ENCODE measurements around the gene COA6.
"Not testable (repeated sequence)": the region's sequence is repeated elsewhere in the genome, so short reads cannot be mapped to it uniquely, and the experiment has no call there.

COA6 gene

GRCh38 chr1:234371414-234371813 is 1.8 kb upstream of the COA6 start:
- ATAC-seq, result no peak

DNA sequence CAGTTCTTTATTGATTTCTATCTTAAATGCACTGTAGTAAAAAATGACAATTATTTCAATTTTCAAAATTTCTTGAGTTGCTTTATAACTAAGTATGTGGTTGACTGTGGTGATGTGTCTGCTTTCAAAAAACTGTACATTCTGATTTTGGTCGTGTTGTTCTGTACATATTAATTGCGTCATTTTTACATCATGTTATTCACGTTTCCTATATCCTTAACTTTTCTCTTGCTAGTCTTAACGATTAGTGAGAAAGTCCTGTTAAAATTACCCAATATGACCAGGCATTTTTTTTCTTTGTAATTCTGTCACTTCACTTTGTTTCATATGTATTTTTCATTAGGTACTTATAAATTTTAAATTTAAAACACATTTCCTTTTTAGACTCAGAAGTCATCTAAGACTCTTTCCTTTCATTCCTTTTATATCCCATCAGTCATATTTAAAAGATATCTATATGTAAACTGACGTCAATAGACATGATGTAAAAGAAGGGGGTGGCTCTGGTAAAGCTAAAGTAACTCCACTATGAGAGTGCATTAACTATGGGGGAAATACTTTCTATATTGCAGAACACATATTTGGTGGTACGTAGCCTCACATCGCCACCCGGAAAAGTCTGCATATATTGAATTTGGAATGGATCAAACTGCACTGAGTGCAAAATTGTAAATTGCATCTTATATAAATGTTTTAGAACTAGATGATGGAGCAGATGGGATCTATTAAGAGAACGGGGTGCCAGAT is 1.1 kb upstream of the COA6 start:
- no peak for ATAC-seq

GRCh38 chr1:234373959-234374254 is 651 bp downstream of the COA6 start:
- ATAC-seq, result peak; percentile 23 to 24

DNA sequence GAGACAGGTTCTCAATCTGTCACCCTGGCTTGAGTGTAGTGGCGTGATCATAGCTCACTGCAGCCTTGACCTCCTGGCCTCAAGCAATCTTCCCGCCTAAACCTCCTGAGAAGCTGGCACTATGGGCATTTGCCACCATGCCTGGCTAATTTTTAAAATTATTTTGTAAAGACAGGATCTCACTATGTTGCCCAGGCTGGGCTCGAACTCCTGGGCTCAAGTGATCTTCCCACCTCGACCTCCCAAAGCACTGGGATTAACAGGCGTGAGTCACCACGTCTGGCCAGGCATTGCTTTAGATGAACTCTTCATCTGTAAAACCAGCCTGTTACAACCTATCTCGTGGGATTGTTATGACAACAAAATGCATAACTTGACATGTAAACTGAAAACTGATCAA is 2.4 kb downstream of the COA6 start:
- no peak for ATAC-seq

GRCh38 chr1:234379591-234380109 is 6.4 kb downstream of the COA6 start:
- not testable (repeated sequence) for ATAC-seq

DNA sequence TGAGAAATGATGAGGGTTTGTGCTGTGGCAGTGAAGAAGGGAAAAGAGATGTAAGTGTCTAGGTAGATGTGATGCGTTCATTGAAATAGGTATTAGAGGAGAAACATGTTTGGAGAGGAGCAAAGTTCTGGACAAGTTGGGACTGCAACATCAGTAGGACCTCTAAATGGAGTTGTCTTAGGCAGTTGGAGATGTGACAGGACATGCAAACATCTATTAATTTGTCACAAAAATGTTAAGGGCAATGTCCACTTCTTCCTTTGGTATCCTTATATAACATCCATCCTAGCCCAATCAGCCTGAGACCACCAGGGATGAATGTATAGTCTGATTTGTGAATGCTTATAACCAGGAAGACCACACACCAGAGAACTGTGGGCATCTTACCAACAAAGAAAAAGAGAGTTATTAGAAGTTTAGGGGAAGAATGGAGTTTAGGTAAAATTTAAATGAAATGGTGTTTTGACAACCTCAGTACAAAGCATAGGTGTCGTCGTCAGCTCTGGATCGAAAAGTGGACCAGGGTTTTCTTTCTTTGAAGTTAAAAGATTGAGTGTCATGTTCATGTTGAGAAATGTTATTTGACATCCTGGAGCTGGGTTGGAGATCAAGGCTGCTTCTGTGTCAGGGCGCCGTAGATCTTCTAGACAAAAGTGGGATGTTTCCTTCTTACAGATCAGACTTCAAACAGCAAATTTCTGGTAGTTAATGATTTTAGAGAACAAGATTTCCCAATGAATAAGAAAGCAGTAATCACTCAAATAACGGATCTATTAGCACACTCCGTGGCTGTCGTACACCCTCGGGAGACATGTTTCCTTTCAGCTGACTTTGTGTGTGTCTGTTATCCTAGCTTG is 8.7 kb downstream of the COA6 start:
- ATAC-seq, result no peak

GRCh38 chr1:234386122-234386521 is 12.9 kb downstream of the COA6 start:
- ATAC-seq, result no peak

DNA sequence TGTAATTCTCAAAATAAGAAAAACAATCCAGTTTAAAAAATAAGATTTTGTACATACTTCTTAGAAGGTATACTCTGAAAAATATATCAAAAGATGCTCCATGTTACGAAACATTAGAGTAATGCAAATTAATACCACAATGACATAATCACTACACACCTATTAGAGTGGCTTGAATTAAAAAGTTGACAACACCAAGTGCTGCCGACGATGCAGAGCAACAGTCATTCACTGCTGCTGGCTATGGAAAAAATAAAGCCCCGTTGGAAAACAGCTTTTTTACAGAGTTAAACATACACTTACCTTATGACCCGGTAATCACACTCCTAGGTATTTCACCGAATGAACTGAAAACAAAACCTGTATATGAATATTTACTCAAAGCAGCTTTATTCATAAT is 14.8 kb downstream of the COA6 start:
- ATAC-seq, result no peak

GRCh38 chr1:234393190-234393589 is 19.9 kb downstream of the COA6 start:
- ATAC-seq, result no peak

DNA sequence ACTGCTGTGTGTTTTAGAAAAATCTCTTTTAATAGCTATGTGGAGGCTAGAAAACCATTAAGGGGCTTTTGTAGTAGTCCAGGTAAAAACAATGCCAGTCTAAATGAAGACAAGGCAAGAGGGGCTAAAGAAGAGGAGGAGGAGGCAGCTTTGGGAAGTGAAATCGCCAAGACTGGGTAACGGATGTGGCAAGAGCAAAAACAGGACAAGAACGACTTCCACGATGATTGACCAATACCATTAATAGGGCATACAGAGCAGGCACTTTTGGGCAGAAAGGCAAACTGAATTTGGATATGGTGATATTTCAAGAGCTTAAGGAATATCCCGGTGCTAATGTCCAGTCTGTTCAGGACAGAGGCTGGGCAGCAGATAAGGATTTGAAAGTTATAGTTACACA is 22.0 kb downstream of the COA6 start:
- ATAC-seq, result no peak

GRCh38 chr1:234396092-234396491 is 22.8 kb downstream of the COA6 start:
- ATAC-seq, result no peak

- ATAC-seq, result no peak
Observed at GRCh38 chr1:234396871-234397270, 23.6 kb downstream of the COA6 start.

- ATAC-seq, result no peak
Observed at GRCh38 chr1:234397732-234398131, 24.5 kb downstream of the COA6 start.

DNA sequence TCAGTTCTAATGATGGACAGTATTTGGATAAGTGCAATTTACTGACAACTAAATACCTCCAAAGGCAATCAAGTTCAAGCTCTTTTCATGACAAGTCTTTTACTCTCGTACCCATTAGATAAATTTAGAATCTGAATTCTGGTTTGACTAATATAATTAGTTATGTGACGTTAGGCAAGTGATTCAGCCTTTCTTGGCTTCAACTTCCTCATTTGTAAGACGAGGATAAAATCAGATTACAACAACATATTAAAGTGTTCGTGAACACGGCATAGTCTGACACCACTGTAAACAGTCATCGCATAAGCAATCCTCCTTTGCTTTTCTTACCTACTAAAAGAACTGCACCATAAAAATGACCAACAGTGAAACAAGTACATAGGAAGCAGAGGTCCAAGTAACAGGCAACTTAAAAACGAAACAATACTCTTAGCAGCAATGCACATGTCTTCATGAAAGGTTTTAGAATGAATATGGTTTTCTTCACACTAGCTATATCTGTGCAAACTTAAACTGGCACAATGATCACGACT is 25.7 kb downstream of the COA6 start:
- ATAC-seq, result peak; percentile 86 to 87

GRCh38 chr1:234399515-234399914 is 26.3 kb downstream of the COA6 start:
- not testable (repeated sequence) for ATAC-seq

GRCh38 chr1:234400773-234401172 is 27.5 kb downstream of the COA6 start:
- ATAC-seq, result peak; percentile 14 to 25

GRCh38 chr1:234401658-234402057 is 28.4 kb downstream of the COA6 start:
- ATAC-seq, result no peak

GRCh38 chr1:234402939-234403338 is 29.7 kb downstream of the COA6 start:
- no peak for ATAC-seq

GRCh38 chr1:234405676-234406075 is 32.4 kb downstream of the COA6 start:
- ATAC-seq, result no peak

- no peak for ATAC-seq
Observed at GRCh38 chr1:234406871-234407270, 33.6 kb downstream of the COA6 start.

- peak; percentile 97 for ATAC-seq
Observed at GRCh38 chr1:234408757-234409156, 35.5 kb downstream of the COA6 start.

DNA sequence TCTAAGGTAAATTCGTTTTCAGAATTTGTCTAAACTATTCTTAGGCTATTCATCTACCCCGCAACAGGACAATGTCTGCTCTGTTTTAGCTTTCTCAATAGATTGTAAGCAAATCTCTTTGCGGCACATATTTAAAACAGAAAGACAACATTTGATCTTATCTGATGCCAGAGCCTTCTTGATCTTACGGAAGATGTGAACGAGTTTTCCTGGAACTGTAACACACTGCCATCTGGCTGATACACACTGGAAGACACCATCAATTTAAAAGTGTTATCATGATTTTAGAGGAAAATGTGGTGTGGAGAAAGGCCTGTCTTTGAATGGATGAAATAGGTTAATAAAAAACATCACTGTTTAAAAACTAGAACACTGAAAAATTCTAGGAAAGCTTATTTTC is 36.1 kb downstream of the COA6 start:
- ATAC-seq, result peak; percentile 39 to 47

DNA sequence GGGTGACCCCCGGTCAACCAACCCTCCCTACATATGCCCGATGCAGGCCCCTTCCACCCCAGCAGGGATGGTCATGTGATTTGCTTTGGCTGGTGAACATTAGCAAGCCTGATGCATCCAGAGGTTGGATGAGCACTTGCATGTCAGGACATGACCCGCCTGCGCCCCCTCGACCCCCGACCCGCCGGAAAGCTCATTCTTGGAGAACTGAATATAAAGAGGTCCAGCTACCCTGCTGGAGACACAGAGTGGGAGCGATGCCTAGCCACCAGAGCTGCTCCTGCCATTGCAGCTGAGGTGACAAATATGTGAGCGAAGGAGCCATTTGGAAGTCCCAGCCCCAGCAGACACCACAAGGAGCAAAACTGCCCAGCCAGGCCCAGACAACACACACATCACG is 39.6 kb downstream of the COA6 start:
- no peak for ATAC-seq

- no peak for ATAC-seq
Observed at GRCh38 chr1:234413485-234413884, 40.2 kb downstream of the COA6 start.
